ENCODE results near the gene EPB41L4B.
"Not testable (repeated sequence)": the region's sequence is repeated elsewhere in the genome, so short reads cannot be mapped to it uniquely, and the experiment has no call there.

The EPB41L4B gene

DNA sequence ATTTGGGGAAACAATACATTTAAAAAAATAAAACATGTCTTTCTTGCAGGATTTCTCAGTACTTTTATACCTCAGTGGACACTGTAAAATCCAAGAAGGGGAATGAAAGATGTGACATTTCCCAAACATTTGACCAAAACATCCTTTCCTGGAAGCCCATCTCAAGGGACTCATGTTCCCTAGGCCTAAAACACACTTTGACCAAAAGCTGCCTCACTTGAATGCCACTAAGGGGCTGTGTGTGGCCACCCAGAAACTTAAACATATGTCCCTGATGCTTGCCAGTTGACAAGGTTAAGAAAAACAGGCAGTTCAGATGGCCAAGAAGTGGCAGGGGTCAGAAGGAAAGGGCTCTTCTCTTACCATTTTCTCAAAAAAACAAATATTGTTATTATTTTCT lies 73.6 kb downstream of the EPB41L4B start:
- in situ Hi-C loops (cut with MboI; ENCODE audit: low sequenced_read_pairs) = no loop called here

DNA sequence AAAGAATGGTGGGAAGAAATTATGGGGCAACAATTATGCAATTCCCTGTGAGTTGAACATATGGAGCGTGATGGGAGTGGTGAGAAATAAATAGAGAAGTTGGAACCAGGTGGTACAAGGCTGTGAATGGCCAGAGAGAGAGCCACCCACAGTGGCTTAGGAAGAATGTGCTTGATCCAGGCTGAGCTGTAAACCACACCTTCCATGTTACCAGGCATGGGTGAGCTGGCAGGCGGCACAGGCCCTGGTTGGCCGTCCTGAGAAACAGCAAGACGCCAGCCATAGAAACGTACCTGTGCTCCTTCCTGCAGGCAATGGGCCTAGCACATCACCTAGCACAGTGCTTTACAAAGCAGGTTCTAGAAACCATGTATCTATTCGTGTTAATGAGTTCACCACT lies 74.3 kb downstream of the EPB41L4B start:
- in situ Hi-C loops (cut with MboI; ENCODE audit: low sequenced_read_pairs) = no loop called here

DNA sequence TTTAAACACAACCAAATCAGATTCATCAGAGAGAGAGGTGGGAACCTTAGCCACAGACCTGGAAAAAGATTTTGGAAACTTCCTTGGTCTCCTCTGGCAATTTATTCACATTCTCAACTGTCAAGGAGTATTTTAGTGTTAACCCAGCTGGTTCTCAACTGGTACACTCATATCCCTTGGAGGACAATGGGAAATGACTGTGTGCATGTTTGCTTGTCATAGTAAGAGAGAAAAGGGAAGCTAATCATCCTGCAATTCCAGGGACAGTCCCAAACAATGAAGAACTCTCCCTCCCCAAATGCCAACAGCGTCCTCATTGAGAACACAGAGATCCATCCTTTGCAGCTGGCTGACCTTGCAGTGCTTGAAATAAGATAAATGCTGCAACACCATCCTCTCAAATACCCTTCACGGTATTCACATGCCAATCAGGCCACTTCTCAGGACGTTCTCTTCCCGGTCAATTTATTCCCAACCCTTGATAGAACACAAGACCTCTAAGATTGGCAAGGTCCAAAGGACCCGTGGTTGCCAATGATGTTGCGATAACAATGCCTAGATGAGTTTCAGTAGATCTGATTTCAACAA lies 75.5 kb downstream of the EPB41L4B start:
- in situ Hi-C loops (cut with MboI; ENCODE audit: low sequenced_read_pairs) = no loop called here

DNA sequence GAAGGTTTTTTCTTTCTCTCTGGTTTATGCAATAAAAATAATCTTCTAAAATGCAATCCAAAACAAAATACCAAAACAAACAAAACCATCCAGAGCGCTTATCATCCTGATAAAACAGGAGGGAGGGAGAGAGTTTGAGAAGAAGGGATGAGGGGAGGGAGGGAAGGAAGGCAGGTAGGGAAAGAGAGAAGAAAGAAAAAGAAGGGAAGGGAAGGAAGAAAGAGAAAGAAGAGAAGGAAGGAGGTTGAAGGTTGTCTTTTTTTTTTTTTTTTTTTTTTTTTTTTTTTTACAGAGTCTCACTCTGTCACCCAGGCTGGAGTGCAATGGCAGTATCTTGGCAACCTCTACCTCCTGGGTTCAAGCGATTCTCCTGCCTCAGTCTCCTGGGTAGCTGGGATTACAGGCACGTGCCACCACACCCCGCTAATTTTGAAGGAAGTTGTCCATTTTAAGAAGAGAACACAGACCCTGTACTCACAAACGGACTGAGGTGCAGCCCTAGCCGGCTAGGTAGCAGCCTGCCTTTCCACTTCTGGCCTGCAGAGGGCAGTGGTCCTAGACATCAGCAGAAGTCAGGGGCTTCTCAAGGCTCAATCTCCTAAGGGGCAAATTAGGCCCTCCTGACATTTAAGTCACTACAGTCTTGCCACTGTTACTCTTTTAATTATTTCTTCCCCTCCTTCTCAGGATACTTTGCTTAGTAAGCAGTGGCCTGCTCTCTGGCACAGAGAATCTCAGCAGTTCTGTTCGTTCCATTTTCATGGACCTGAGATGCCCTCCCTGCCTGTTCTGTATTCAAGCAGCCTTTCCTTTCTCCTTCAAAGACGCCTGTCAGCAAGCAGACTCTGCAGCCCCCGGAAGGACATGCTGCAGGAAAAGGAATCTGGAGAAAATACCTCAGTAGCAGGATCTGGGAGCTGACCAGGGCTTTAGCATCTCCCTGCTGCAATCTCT lies 76.4 kb downstream of the EPB41L4B start:
- in situ Hi-C loops (cut with MboI; ENCODE audit: low sequenced_read_pairs) = no loop called here

DNA sequence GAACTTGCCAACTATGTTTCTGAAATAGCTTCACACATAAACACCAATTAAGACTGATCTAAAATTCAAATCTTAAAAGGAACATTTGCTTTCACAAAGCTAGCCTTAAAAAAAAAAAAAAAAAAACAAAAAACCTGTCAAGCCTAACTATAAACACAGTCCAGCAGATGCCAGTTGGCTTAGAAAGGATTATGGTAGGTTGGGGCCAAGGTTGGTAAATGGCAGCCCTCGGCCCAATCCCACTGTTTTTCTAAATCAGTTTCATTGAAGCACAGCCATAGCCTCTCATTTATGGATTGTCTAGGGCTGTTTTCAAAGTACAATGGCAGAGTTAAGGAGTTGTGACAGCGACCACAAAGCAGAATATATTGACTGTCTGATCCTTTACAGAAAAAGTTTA lies 78.1 kb downstream of the EPB41L4B start:
- in situ Hi-C loops (cut with MboI; ENCODE audit: low sequenced_read_pairs) = no loop called here

DNA sequence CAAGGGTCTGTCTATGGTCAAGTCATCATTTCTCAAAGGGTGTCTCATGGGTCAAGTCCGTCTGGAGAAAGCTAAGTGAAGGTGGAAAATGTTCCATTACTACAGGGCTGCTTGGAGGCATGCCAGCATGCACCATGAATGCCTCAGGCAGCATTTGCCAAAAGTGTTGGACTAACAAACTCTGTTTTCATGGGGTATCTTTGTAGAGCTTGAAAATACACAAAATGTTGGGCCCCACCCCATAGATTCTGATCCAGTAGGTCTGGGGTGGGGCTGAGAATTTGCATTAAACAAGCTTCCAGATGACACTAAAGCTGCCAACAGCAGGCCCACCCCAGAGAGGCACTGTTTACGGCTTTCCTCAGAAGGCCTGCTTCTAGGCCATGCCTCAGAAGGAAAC lies 78.8 kb downstream of the EPB41L4B start:
- in situ Hi-C loops (cut with MboI; ENCODE audit: low sequenced_read_pairs) = no loop called here

DNA sequence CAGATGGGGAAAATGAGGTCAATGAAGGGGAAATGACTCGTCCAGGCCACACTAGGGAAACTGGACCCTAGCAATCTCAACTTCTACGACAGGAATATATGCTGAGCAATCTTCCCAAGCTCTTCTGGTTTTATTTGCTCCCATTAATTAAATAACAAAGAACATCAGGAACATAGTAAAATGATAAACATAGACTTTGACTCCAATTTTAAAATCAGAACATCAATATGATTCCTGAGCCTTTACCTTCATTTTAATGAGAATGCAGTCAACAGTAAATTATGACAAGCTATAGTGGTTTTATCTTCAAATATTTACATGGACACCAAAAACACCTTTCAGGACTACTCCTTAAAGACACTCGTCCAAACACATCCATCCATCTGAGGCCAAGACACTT lies 79.7 kb downstream of the EPB41L4B start:
- in situ Hi-C loops (cut with MboI; ENCODE audit: low sequenced_read_pairs) = no loop called here

DNA sequence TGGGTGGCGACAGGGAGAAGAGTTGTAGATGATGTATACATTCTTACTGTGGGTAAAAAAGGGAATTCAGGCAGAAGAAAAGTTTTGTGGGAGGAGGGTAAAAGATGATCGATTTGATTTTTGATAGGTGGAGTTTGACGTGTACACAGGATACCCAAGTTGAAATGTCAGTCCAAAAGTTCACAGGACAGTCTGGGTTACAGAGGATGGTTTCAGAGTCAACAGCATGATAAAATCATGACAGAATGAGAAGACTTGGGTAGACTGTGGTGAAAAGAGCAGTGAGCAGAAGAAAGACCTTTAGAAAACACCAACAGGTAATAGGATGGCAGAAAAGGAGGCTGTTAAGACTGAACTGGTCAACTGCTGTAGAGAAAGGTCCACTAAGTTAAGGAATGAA lies 81.6 kb downstream of the EPB41L4B start:
- in situ Hi-C loops (cut with MboI; ENCODE audit: low sequenced_read_pairs) = no loop called here

DNA sequence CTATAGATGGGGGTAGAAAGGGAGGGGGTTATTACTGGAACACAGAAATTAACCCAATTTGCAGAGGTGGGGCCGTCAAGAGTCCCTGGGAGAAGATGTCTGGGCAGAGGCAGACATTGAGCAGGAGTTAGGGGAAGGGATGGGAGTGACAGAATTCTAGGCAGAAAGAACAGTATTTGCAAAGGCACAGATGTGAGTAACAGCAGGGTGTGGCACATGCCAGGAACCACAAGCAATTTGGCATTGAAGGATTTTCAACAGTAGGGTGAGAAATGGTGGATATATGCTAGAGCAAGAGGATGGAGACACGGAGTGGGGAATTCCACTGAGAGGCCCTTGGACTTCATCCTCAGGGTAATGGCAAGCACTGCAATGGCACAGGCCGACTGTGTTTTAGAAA lies 82.2 kb downstream of the EPB41L4B start:
- in situ Hi-C loops (cut with MboI; ENCODE audit: low sequenced_read_pairs) = no loop called here

DNA sequence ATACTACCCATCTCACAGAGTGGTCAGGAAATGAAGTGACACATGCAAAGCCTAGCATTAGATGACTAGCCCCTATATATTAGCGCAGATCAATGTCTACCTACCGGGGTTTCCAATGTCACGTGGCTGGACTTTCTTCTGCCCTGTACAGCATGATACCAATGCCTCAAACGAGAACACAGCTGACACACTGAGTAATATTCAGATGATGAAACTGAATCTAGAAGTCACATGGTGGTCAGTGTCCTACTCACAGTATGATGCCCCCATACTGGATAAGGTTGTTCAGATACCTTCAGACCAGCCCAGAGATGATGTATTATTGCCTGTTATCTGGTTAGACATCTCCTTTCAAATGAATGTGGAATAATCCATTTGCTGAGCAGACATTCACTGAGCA lies 82.7 kb downstream of the EPB41L4B start:
- in situ Hi-C loops (cut with MboI; ENCODE audit: low sequenced_read_pairs) = no loop called here

DNA sequence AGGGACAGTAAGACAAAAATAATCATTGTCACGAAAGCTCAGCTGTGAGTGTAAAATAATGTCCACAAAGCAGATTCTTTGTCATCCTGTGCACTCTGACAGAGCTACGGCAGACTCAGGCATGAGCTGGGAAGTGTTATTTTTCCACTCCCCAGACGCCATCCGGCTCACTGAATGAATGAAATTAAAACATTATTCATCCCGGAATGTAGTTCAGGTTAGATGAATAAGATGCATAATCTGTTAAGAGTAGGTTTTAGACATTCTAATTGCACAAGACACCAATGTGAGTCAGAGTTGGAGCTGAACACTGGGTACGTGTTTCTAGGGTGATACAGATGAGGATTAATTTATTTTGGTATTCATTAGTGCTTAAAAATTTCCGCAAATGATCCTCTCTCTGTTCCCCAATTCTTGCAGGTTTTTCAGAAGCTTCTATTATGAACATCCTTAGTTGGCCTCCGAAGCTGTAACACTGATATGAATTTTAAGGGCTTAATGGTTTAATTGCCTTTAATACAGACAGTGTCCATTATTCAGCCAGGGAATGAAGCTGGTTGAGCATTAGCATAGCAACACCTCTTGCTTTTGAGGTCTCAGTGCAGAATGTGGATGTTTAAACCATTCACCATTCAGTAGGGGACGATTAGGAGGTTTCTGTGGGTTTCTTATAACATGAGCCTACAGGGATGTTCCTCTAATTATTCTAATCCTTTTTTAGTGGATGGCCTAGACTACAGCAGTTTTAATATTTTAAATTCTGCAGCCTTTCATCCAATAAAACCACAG lies 88.2 kb downstream of the EPB41L4B start:
- in situ Hi-C loops (cut with MboI; ENCODE audit: low sequenced_read_pairs) = no loop called here

DNA sequence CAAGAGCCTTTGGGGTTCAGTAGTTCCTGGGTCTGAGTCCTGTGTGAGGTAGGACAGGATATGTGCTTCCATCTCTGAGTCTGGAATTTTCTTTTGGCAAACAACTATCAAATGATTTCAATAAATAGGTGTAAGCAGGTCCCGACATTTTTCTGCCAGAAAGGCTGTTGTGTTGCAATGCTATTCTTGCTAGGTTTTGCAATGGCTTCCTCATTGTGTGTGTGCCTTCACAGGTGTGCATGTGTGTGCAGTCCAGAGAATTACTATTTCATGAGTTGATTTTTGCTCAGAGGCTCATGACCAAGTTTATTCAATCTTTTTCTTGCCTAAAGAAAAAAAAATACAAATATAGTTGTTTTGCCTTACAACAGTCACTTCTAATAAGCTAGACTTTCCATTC lies 89.3 kb downstream of the EPB41L4B start:
- in situ Hi-C loops (cut with MboI; ENCODE audit: low sequenced_read_pairs) = no loop called here

DNA sequence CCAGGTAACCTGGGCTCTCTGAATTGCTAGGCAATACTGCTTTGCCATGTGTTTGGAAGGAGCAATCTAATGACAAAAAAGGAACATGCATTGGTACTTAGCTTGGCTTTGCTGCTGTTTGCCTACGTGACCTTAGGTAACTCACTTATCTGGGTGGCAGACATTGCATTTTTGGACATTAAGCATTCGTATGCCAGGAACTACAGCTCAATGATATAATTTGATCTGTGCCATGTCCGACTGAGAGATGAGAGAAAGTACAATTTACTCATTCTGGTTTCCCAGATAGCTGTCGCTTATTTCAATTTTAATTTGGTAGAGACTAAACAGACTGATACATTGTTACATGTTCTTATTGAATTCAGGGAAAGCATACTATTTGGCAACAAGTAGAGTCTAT lies 90.6 kb downstream of the EPB41L4B start:
- in situ Hi-C loops (cut with MboI; ENCODE audit: low sequenced_read_pairs) = no loop called here

DNA sequence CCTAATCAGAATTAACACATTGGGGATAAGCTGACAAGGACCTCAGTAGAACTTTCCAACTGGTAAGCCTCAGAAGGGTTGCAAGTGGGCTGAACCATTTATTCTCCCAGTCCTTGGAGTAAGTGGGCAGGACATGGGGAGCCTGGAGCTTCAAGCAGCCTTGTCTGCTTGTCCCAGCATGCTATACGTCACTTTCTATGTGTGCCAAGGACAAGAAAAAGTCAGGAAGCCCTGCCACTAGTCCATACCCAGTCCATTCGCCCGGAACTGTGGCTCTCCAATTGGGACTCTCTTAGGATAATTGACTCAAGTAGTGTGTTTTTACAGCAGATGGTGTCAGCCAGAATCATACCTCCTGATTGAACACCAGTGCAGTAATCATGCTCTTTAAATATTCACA lies 91.2 kb downstream of the EPB41L4B start:
- in situ Hi-C loops (cut with MboI; ENCODE audit: low sequenced_read_pairs) = no loop called here

DNA sequence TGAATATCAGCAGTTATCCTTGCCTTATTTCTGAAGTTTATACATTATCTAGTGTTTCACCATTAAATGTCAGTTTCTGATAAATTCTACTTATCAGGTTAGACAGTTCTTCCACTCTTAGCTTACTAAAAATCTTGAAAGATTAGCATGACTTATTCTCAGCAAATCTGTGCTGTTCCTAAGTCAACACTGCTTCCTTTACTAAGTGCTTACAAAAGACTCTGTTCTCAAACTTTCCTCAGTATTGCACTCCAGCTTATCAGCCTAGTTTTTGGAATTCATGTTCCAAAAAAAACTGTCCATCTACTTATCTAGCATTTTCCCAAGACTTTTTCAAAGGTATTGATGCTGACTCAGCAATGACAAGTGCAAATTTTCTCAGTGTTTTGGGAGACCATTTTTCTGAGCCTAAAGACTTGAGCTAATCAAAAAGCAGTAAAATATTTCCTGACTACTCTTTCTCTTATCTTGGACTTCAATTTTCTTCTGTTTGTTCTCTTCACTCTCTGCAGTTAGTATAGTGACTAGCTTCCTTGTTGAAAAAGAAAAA lies 92.7 kb downstream of the EPB41L4B start:
- in situ Hi-C loops (cut with MboI; ENCODE audit: low sequenced_read_pairs) = no loop called here

DNA sequence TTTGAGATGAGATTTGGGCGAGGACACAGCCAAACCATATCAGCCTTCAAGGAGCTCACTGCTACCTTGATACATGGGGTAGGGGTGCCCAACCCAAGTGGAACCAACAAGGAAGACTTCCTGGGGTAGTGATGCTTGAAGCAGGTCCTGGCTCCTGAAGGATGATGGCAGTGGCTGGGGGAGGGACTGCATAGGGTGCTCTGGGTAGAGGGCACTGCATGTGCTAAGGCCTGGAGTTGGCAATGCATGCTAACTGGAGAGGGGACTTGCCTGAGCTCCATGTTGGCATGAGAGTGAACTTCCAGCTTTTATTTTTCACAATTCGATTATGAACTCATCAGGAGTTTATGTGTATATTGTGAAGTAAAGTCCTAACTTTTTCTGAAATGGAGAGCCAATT lies 95.2 kb downstream of the EPB41L4B start:
- in situ Hi-C loops (cut with MboI; ENCODE audit: low sequenced_read_pairs) = no loop called here

DNA sequence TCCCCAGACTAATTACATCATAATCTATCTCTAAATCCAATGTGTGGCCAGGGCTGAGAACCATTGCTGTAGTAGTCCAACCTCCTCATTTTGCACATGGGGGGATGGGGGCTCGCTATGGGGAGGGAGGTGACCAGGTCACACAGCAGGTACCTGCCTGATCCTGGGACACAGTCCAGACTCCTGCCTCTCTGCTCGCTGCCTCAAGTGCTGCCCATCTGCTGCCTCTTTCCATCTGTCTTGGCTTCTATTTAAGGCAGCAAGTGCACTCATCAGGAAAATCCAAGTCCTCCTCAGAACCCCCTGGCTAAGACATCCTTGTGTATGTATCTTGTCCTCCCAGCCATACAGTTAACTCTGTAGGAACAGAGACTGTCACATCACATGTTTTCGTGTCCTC lies 96.1 kb downstream of the EPB41L4B start:
- in situ Hi-C loops (cut with MboI; ENCODE audit: low sequenced_read_pairs) = no loop called here

DNA sequence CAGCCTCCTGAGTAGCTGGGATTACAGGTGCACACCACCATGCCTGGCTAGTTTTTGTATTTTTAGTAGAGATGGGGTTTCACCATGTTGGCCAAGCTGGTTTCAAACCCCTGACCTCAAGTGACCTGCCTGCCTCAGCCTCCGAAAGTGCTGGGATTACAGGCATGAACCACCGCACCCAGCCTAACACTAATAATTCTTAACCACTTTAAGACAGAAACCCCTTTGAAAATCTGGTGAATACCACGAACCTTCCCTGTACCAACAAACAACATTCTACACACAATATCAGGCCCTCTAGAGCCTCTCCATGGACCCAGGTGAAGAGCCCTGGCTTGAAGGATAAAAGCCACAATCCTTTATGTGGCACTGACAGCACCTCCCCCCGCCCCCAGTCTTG lies 102.6 kb downstream of the EPB41L4B start:
- in situ Hi-C loops (cut with MboI; ENCODE audit: low sequenced_read_pairs) = not testable (repeated sequence)

DNA sequence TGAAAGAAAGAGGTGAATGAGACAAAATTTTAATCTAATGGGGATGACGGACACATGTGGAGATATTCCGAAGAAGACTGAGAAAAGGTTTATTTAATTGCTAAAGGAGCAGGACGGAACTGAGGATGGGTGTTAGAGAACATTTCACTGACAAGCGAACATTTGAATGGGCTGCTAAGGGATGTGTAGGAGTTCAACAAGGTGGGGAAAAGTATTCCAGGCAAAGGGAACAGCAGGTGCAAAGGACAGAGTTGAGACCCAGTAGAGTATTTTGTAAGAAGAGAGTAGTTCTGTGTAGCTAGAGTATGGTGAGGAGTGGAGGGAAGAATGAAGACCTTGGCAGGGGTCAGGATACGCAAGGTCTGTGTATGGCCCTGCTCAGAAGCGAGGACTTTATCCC lies 106.4 kb downstream of the EPB41L4B start:
- in situ Hi-C loops (cut with MboI; ENCODE audit: low sequenced_read_pairs) = no loop called here

DNA sequence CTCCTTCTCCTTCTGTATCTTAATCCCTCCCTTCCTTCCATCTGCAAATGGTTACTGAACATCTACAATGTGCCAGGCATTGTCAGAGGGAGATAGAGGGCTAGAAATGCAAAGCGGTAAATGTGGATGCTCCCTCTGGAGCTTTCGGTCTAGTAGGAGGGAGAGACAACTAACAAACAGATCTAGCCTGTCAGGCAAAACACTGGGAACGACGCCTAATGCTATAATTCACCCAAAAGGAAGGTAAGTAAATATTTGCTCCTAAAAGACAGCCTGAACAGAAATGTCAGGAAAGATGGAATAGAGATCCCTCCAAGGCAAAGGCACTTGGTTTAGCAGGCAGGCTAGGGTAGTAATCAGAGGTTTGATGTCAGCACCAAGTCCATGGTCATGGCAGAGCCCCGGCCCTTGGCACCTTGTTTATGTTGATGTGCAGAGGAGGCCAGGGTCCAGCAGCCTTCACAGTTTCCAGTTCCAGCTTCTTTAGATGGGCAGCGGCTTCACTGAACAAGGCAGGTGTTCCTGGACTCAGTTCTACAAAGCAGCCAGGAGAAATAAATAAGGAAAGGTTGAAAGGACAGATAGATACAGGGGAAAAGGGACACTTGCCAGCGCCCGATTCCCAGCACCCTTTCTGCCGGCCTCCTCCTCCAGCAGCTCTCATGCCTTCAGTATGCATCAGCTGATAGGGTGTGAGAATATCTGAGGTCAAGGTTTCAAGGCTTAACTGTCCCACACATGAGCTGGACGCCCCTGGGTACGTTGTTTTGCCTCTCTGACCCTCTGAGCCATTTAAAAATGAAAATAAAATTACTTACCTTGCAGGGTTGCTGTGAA lies 107.4 kb downstream of the EPB41L4B start:
- in situ Hi-C loops (cut with MboI; ENCODE audit: low sequenced_read_pairs) = no loop called here

DNA sequence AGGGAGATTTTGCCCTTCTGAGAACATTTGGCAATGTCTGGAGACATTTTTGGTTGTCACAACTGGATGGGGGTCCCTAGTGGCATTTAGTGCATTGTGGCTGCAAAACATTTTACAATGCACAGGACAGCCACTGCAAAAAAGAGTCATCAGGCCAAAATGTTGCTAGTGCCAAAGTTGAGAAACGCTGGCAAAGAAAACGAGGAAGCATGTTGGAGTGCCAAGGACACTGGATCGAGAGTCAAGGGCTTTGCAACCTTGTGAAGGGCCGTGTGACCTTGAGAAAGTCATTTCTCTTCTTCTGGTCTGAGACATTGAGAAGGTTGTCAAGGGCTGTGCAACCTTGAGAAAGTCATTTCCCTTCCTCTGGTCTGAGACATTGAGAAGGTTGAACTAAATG lies 108.1 kb downstream of the EPB41L4B start:
- in situ Hi-C loops (cut with MboI; ENCODE audit: low sequenced_read_pairs) = no loop called here
